SK-N-SH (cell line): Measurements from ENCODE around the gene VN1R5. TPM values are rescaled to one million over a fixed set of nuclear protein-coding genes. Genes with fewer than 3 reads are reported as not detected.

Experiments
- CTCF ChIA-PET: fragments of 300-600, 350-600 bp; formaldehyde crosslinking; extraction: SDS; loops from one replicate; lab custom pipeline; 2021; lab: Yijun Ruan, JAX
- POLR2A ChIA-PET: fragments of 350-600 bp; sonication (Branson Sonifier 250); formaldehyde crosslinking; extraction: SDS; loops from one replicate; lab custom pipeline; 2020; ENCODE audit warnings: antibody characterized with exemption, inconsistent platforms; lab: Yijun Ruan, JAX
- DNase-seq: peaks from one replicate; pipeline ENCODE4 v3.0.0; 2012
- H2AFZ ChIP-seq: fragments of 200-600 bp; sonication (generic); 2 replicates; pipeline ENCODE4 v1.8.1; 2016; ENCODE audit warnings: antibody characterized with exemption, mild to moderate bottlenecking, low read depth
- H3F3A ChIP-seq: fragments of 200-600 bp; sonication (generic); replicated peaks from 2 replicates; pipeline ENCODE3; 2016; ENCODE audit warnings: antibody characterized with exemption, mild to moderate bottlenecking; ENCODE audit not compliant: insufficient read depth
- H3K27ac ChIP-seq, 2 experiments: fragments of 200-500 bp in 1 of 2; fragments of 200-600 bp in 1 of 2; sonication (Bioruptor generic) in 1 of 2; sonication (generic), shearing (Covaris generic) in 1 of 2; 2 replicates each; pipeline versions ENCODE4 v1.5.1 to v1.6.1; 2014 to 2016; ENCODE audit warnings: low read depth in 2 of 2, inconsistent platforms in 1 of 2, low read length in 1 of 2, mild to moderate bottlenecking in 1 of 2, mixed read lengths in 1 of 2
- H3K27me3 ChIP-seq: fragments of 200-600 bp; sonication (generic), shearing (Covaris generic); 2 replicates; pipeline ENCODE4 v1.6.1; 2016; ENCODE audit warnings: mixed run types; ENCODE audit not compliant: insufficient read depth
- H3K36me3 ChIP-seq, 2 experiments: fragments of 200-500 bp in 1 of 2; fragments of 200-600 bp in 1 of 2; sonication (Bioruptor generic) in 1 of 2; sonication (generic) in 1 of 2; replicated peaks in 1 of 2; 2 replicates each; pipeline versions ENCODE3 to v1.5.1; 2014 to 2016; ENCODE audit warnings: low read length in 1 of 2, mild to moderate bottlenecking in 1 of 2; ENCODE audit not compliant: insufficient read depth in 2 of 2, control insufficient read depth in 1 of 2
- H3K4me1 ChIP-seq, 2 experiments: fragments of 200-500 bp in 1 of 2; fragments of 200-600 bp in 1 of 2; sonication (Bioruptor generic) in 1 of 2; sonication (generic), shearing (Covaris generic) in 1 of 2; 2 replicates each; pipeline versions ENCODE4 v1.5.1 to v1.6.1; 2014 to 2016; ENCODE audit warnings: low read depth in 1 of 2, low read length in 1 of 2, mixed run types in 1 of 2; ENCODE audit not compliant: insufficient read depth in 2 of 2, control insufficient read depth in 1 of 2
- H3K4me2 ChIP-seq: fragments of 200-600 bp; sonication (generic), shearing (Covaris generic); 2 replicates; pipeline ENCODE4 v1.6.1; 2017; ENCODE audit warnings: mixed run types
- H3K4me3 ChIP-seq, 2 experiments: fragments of 200-500 bp in 1 of 2; fragments of 200-600 bp in 1 of 2; sonication (Bioruptor generic) in 1 of 2; sonication (generic), shearing (Covaris generic) in 1 of 2; 2 replicates each; pipeline versions ENCODE4 v1.5.1 to v1.8.1; 2014 to 2016; ENCODE audit warnings: low read depth in 2 of 2, inconsistent platforms in 1 of 2, low read length in 1 of 2, mild to moderate bottlenecking in 1 of 2, mixed read lengths in 1 of 2, moderate library complexity in 1 of 2
- H3K79me2 ChIP-seq: fragments of 200-600 bp; sonication (generic); 2 replicates; pipeline ENCODE4 v1.8.1; 2017; ENCODE audit warnings: mild to moderate bottlenecking; ENCODE audit not compliant: insufficient read depth
- H3K9ac ChIP-seq: fragments of 200-600 bp; sonication (generic); 2 replicates; pipeline ENCODE4 v1.6.1; 2017; ENCODE audit warnings: mixed run types
- H3K9me2 ChIP-seq: fragments of 200-600 bp; sonication (generic); 2 replicates; pipeline ENCODE4 v1.6.1; 2017; ENCODE audit warnings: mixed run types
- H3K9me3 ChIP-seq: fragments of 200-600 bp; sonication (generic); 2 replicates; pipeline ENCODE4 v1.6.1; 2017; ENCODE audit warnings: mixed run types, mild to moderate bottlenecking, moderate library complexity
- H4K20me1 ChIP-seq: fragments of 200-600 bp; sonication (generic); 2 replicates; pipeline ENCODE4 v1.6.1; 2017; ENCODE audit warnings: mild to moderate bottlenecking, mixed run types; ENCODE audit not compliant: insufficient read depth
- CTCF ChIP-seq: fragments of 200-600 bp; sonication (generic); IDR thresholded peaks from 2 replicates; pipeline ENCODE4 v1.6.1; 2017; ENCODE audit warnings: antibody characterized with exemption, mild to moderate bottlenecking, moderate library complexity
- ELF1 ChIP-seq: IDR thresholded peaks from 2 replicates; pipeline ENCODE4 v1.4.0; 2012
- EZH2phosphoT487 ChIP-seq: fragments of 200-600 bp; sonication (generic); IDR thresholded peaks from 2 replicates; pipeline ENCODE4 v1.6.1; 2017; ENCODE audit warnings: low read depth, mixed run types, mild to moderate bottlenecking, antibody characterized with exemption, moderate library complexity, borderline replicate concordance
- FOXM1 ChIP-seq: IDR thresholded peaks from 2 replicates; pipeline ENCODE4 v1.4.0; 2012; ENCODE audit warnings: low read depth, mild to moderate bottlenecking
- MXI1 ChIP-seq: IDR thresholded peaks from 2 replicates; pipeline ENCODE4 v1.6.1; 2012; ENCODE audit warnings: mild to moderate bottlenecking, low read depth, low read length, improper control_type of control experiment
- NFIC ChIP-seq: IDR thresholded peaks from 2 replicates; pipeline ENCODE4 v1.4.0; 2012; ENCODE audit warnings: borderline replicate concordance
- RAD21 ChIP-seq: IDR thresholded peaks from 2 replicates; pipeline ENCODE4 v1.6.1; 2012; ENCODE audit warnings: mild to moderate bottlenecking, low read length
- REST ChIP-seq: IDR thresholded peaks from 2 replicates; pipeline ENCODE4 v1.6.1; 2012; ENCODE audit warnings: mild to moderate bottlenecking, low read depth, low read length, moderate library complexity
- RFX5 ChIP-seq: IDR thresholded peaks from 2 replicates; pipeline ENCODE4 v1.6.1; 2012; ENCODE audit warnings: mild to moderate bottlenecking, improper control_type of control experiment, low read length
- RXRA ChIP-seq: IDR thresholded peaks from 2 replicates; pipeline ENCODE4 v1.4.0; 2012; ENCODE audit warnings: low read depth, mild to moderate bottlenecking, borderline replicate concordance
- TAF1 ChIP-seq: IDR thresholded peaks from 2 replicates; pipeline ENCODE4 v1.6.1; 2012; ENCODE audit warnings: low read depth, mild to moderate bottlenecking, low read length, moderate library complexity, borderline replicate concordance
- TCF12 ChIP-seq: IDR thresholded peaks from 2 replicates; pipeline ENCODE4 v1.4.0; 2012
- WGBS: methylation state at CpG from one replicate; pipeline ENCODE4 v1.1.6; 2017; ENCODE audit warnings: low lambda C conversion rate; 5-methylcytosine and 5-hydroxymethylcytosine counted together
- polyA plus RNA-seq, 3 experiments: library from polyadenylated mRNA; depleted of rRNA; stranded (reverse); fragments of >200 nt; gene quantifications; 2 replicates each; pipeline ENCODE4 v1.2.3, GENCODE V29; 2012
- TF ChIP-seq, protein P1 (sequence below): IDR thresholded peaks from 2 replicates; pipeline ENCODE4; 2012
- TF ChIP-seq, protein P2 (sequence below): IDR thresholded peaks from 2 replicates; pipeline ENCODE4 v1.4.0; 2012; ENCODE audit warnings: low read depth, borderline replicate concordance
- TF ChIP-seq, protein P3 (sequence below): fragments of 150-350 bp; IDR thresholded peaks from 2 replicates; pipeline ENCODE4 v1.6.1; 2016; ENCODE audit warnings: mild to moderate bottlenecking, low read depth, low read length
- TF ChIP-seq, protein P4 (sequence below): IDR thresholded peaks from 2 replicates; pipeline ENCODE4 v1.4.0; 2012; ENCODE audit warnings: low read depth

Gene VN1R5
- polyA plus RNA-seq, 1 of the 3 experiments (the other 2 are of a cell fraction), result not detected

GRCh38 chr1:247224822-247225221 lies 31.1 kb upstream of the VN1R5 start:
- TF ChIP-seq TAF1 (no peak), RXRA (no peak), RFX5 (no peak)
- TF ChIP-seq, protein P1, sequence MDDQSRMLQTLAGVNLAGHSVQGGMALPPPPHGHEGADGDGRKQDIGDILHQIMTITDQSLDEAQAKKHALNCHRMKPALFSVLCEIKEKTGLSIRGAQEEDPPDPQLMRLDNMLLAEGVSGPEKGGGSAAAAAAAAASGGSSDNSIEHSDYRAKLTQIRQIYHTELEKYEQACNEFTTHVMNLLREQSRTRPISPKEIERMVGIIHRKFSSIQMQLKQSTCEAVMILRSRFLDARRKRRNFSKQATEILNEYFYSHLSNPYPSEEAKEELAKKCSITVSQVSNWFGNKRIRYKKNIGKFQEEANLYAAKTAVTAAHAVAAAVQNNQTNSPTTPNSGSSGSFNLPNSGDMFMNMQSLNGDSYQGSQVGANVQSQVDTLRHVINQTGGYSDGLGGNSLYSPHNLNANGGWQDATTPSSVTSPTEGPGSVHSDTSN, result no peak
- TF ChIP-seq, protein P2, sequence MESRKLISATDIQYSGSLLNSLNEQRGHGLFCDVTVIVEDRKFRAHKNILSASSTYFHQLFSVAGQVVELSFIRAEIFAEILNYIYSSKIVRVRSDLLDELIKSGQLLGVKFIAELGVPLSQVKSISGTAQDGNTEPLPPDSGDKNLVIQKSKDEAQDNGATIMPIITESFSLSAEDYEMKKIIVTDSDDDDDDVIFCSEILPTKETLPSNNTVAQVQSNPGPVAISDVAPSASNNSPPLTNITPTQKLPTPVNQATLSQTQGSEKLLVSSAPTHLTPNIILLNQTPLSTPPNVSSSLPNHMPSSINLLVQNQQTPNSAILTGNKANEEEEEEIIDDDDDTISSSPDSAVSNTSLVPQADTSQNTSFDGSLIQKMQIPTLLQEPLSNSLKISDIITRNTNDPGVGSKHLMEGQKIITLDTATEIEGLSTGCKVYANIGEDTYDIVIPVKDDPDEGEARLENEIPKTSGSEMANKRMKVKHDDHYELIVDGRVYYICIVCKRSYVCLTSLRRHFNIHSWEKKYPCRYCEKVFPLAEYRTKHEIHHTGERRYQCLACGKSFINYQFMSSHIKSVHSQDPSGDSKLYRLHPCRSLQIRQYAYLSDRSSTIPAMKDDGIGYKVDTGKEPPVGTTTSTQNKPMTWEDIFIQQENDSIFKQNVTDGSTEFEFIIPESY, result no peak
- no peaks in the 10 kb centered on the region for H3K36me3 ChIP-seq
- H3K27ac ChIP-seq, result no peak overlapping the region
- ChIA-PET POLR2A (interaction anchor here (1.0 kb wide), 1 partner anchor 14 kb away, joined by 3 read pairs; no protein-coding TSS in a partner anchor), CTCF (interaction anchor here (1.9 kb wide), 1 partner anchor 10 kb away, joined by 5 read pairs; no protein-coding TSS in a partner anchor)
- H3K27me3 ChIP-seq, result no peaks in the 10 kb centered on the region
- H3K9me3 ChIP-seq, result peaks cover 5% of the 10 kb centered on the region; the same call in 1 of the 2 replicates
- H3K4me2 ChIP-seq, result no peak overlapping the region
- H3K4me1 ChIP-seq, result no peaks in the 10 kb centered on the region
- H3K4me3 ChIP-seq, result no peak overlapping the region
- no peak overlapping the region for H2AFZ ChIP-seq
- H3K9ac ChIP-seq, result no peak overlapping the region
- no peaks in the 10 kb centered on the region for H3K79me2 ChIP-seq
- H3K9me2 ChIP-seq, result no peaks in the 10 kb centered on the region
- H4K20me1 ChIP-seq, result no peaks in the 10 kb centered on the region
- H3F3A ChIP-seq, result no peaks in the 10 kb centered on the region
- no peak for DNase-seq

- Histone ChIP-seq H3K36me3 (no peaks in the 10 kb centered on the region), H3K27ac (no peak overlapping the region), H3K79me2 (no peaks in the 10 kb centered on the region), H3K9me2 (no peaks in the 10 kb centered on the region), H3K9me3 (peaks cover 5% of the 10 kb centered on the region; the same call in 1 of the 2 replicates), H3K4me2 (no peak overlapping the region), H3K27me3 (no peaks in the 10 kb centered on the region), H2AFZ (no peak overlapping the region), H3K4me1 (no peaks in the 10 kb centered on the region), H3F3A (no peaks in the 10 kb centered on the region), H3K4me3 (no peak overlapping the region), H4K20me1 (no peaks in the 10 kb centered on the region), H3K9ac (no peak overlapping the region)
- CTCF ChIA-PET, result no interaction called here
- WGBS, result 8% methylated on average over 3 of the region's 3 CpGs
- DNase-seq, result no peak
- POLR2A ChIA-PET, result no interaction called here
- TF ChIP-seq FOXM1, result no peak
- no peak for TF ChIP-seq RAD21
- TF ChIP-seq, protein P1, result no peak
- no peak for TF ChIP-seq MXI1
- no peak for TF ChIP-seq TAF1
- no peak for TF ChIP-seq ELF1
- TF ChIP-seq, protein P3, sequence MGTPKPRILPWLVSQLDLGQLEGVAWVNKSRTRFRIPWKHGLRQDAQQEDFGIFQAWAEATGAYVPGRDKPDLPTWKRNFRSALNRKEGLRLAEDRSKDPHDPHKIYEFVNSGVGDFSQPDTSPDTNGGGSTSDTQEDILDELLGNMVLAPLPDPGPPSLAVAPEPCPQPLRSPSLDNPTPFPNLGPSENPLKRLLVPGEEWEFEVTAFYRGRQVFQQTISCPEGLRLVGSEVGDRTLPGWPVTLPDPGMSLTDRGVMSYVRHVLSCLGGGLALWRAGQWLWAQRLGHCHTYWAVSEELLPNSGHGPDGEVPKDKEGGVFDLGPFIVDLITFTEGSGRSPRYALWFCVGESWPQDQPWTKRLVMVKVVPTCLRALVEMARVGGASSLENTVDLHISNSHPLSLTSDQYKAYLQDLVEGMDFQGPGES, result no peak
- TF ChIP-seq, protein P4, sequence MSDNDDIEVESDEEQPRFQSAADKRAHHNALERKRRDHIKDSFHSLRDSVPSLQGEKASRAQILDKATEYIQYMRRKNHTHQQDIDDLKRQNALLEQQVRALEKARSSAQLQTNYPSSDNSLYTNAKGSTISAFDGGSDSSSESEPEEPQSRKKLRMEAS, result no peak
- no peak for TF ChIP-seq EZH2phosphoT487
- no peak for TF ChIP-seq NFIC
- TF ChIP-seq CTCF, result no peak
- no peak for TF ChIP-seq REST
- TF ChIP-seq TCF12, result no peak
These were observed 27.7 kb upstream of the VN1R5 start for GRCh38 chr1:247228133-247228532.
